Activated naive CD4-positive, alpha-beta T cell treated with anti-CD3 and anti-CD28 coated beads, Interleukin-2, amount 50 U/mL, for 72 hours (primary cell): ENCODE data around the gene NDOR1. TPM values are rescaled to one million over a fixed set of nuclear protein-coding genes. Genes with fewer than 3 reads are reported as not detected.

Source experiments
- total RNA-seq, 2 donors: library from RNA; stranded (reverse); gene quantifications; one replicate each; pipeline ENCODE4 v1.2.3, GENCODE V29; 2022

Gene NDOR1
- total RNA-seq, 2 donors from 2014 or later = 31.7 to 48.5 TPM

Other genes starting within 250 kb of the NDOR1 start
- gene PTGDS, start 228.2 kb upstream of the NDOR1 start, total RNA-seq = not detected
- gene LCNL1, start 222.7 kb upstream of the NDOR1 start, total RNA-seq = not detected
- 10 to 100 TPM; 36.7 to 64.5 TPM for gene PAXX, start 213.3 kb upstream of the NDOR1 start, total RNA-seq
- gene CLIC3, start 209.1 kb upstream of the NDOR1 start, total RNA-seq = not detected
- 10 to 100 TPM; 17.8 to 21.9 TPM for gene ABCA2, start 177.5 kb upstream of the NDOR1 start, total RNA-seq
- 1 to 10 TPM; 1.4 to 1.6 TPM for gene FUT7, start 173.6 kb upstream of the NDOR1 start, total RNA-seq
- 10 to 100 TPM; 29.4 to 34.2 TPM for gene NPDC1, start 159.5 kb upstream of the NDOR1 start, total RNA-seq
- gene ENTPD2, start 151.6 kb upstream of the NDOR1 start, total RNA-seq = under 1 TPM in 1 of 2 donors, not detected in 1; 0.27 TPM
- 10 to 100 TPM in 1 of 2 donors, 1 to 10 TPM in 1; 3.5 to 13.3 TPM for gene SAPCD2, start 135.1 kb upstream of the NDOR1 start, total RNA-seq
- 10 to 100 TPM in 1 of 2 donors, 1 to 10 TPM in 1; 7.5 to 28.2 TPM for gene UAP1L1, start 128.2 kb upstream of the NDOR1 start, total RNA-seq
- 10 to 100 TPM; 23.8 to 41.4 TPM for gene MAN1B1, start 118.7 kb upstream of the NDOR1 start, total RNA-seq
- 100 to 1,000 TPM; 172 to 236 TPM for gene DPP7, start 91.0 kb upstream of the NDOR1 start, total RNA-seq
- under 1 TPM in 1 of 2 donors, not detected in 1; 0.10 TPM for gene GRIN1, start 66.5 kb upstream of the NDOR1 start, total RNA-seq
- not detected for gene LRRC26, start 35.6 kb upstream of the NDOR1 start, total RNA-seq
- not detected for gene TMEM210, start 33.6 kb upstream of the NDOR1 start, total RNA-seq
- gene ANAPC2, start 17.1 kb upstream of the NDOR1 start, total RNA-seq = 10 to 100 TPM; 48.1 to 68.3 TPM
- 10 to 100 TPM; 37.1 to 64.0 TPM for gene SSNA1, start 17.0 kb upstream of the NDOR1 start, total RNA-seq
- 1 to 10 TPM; 5.7 to 7.3 TPM for gene TPRN, start 5.0 kb upstream of the NDOR1 start, total RNA-seq
- 10 to 100 TPM; 15.3 to 27.1 TPM for gene TMEM203, start 52 bp upstream of the NDOR1 start, total RNA-seq
- 1 to 10 TPM; 3.1 to 9.4 TPM for gene RNF208, start 16.5 kb downstream of the NDOR1 start, total RNA-seq
- gene CYSRT1, start 19.5 kb downstream of the NDOR1 start, total RNA-seq = under 1 TPM; 0.34 to 0.64 TPM
- not detected for gene RNF224, start 21.8 kb downstream of the NDOR1 start, total RNA-seq
- gene SLC34A3, start 25.2 kb downstream of the NDOR1 start, total RNA-seq = under 1 TPM in 1 of 2 donors, not detected in 1; 0.12 TPM
- 100 to 1,000 TPM; 277 to 307 TPM for gene TUBB4B, start 35.6 kb downstream of the NDOR1 start, total RNA-seq
- not detected for gene STPG3, start 45.6 kb downstream of the NDOR1 start, total RNA-seq
- gene NELFB, start 49.6 kb downstream of the NDOR1 start, total RNA-seq = 10 to 100 TPM; 57.6 to 58.4 TPM
- 1 to 10 TPM; 2.6 to 8.8 TPM for gene TOR4A, start 72.0 kb downstream of the NDOR1 start, total RNA-seq
- 1 to 10 TPM in 1 of 2 donors, under 1 TPM in 1; 0.61 to 3.1 TPM for gene NRARP, start 96.6 kb downstream of the NDOR1 start, total RNA-seq
- 10 to 100 TPM in 1 of 2 donors, 1 to 10 TPM in 1; 7.9 to 14.8 TPM for gene EXD3, start 217.5 kb downstream of the NDOR1 start, total RNA-seq
- gene NOXA1, start 217.7 kb downstream of the NDOR1 start, total RNA-seq = 1 to 10 TPM in 1 of 2 donors, not detected in 1; 1.5 TPM
- gene ENTPD8, start 235.7 kb downstream of the NDOR1 start, total RNA-seq = not detected